OCI-LY3 (cell line): ENCODE measurements around the gene TRIM44.

Experiments
- EZH2phosphoT487 ChIP-seq: fragments of 200-600 bp; shearing (Covaris generic); IDR thresholded peaks from 2 replicates; pipeline ENCODE4 v1.6.1; 2018; ENCODE audit warnings: antibody characterized with exemption, mixed run types, low read depth
- TF ChIP-seq, protein P1 (sequence below): fragments of 200-600, 300-600 bp; sonication (generic); IDR thresholded peaks from 2 replicates; pipeline ENCODE4 v1.5.1; 2014; ENCODE audit warnings: antibody characterized with exemption, low read length, low read depth

DNA sequence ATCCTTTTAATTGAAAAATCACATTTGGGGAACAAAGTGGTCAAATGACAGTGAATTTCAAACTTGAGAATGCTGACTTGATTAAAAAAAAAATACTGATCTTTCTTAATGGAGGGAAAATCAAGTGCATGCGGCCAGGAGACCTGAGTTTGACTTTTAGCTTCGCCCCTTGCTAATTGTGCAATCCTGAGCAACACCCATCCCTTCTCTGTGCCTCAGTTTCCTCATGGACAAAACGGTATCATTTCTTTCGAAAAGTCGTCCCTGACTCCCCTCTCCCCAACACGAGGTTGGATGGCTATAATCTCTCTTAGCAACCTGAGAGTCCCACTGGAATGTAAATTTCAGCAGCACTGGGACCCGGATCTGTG lies 45.3 kb upstream of the TRIM44 start:
- TF ChIP-seq, protein P1, sequence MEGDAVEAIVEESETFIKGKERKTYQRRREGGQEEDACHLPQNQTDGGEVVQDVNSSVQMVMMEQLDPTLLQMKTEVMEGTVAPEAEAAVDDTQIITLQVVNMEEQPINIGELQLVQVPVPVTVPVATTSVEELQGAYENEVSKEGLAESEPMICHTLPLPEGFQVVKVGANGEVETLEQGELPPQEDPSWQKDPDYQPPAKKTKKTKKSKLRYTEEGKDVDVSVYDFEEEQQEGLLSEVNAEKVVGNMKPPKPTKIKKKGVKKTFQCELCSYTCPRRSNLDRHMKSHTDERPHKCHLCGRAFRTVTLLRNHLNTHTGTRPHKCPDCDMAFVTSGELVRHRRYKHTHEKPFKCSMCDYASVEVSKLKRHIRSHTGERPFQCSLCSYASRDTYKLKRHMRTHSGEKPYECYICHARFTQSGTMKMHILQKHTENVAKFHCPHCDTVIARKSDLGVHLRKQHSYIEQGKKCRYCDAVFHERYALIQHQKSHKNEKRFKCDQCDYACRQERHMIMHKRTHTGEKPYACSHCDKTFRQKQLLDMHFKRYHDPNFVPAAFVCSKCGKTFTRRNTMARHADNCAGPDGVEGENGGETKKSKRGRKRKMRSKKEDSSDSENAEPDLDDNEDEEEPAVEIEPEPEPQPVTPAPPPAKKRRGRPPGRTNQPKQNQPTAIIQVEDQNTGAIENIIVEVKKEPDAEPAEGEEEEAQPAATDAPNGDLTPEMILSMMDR = no peak
- TF ChIP-seq EZH2phosphoT487 = no peak
